KMS-11 (cell line): ENCODE results near the gene TRAF7.

Experiments used
- H2AFZ ChIP-seq: fragments of 200-600 bp; sonication (generic); 2 replicates; pipeline ENCODE4 v1.6.1; 2016; ENCODE audit warnings: antibody characterized with exemption, mixed run types, low read depth
- H3K27ac ChIP-seq: fragments of 200-600 bp; sonication (generic); 2 replicates; pipeline ENCODE4 v1.6.1; 2016; ENCODE audit warnings: mild to moderate bottlenecking, mixed run types
- H3K27me3 ChIP-seq: fragments of 200-600 bp; sonication (generic); 2 replicates; pipeline ENCODE4 v1.6.1; 2017; ENCODE audit warnings: mild to moderate bottlenecking, low read depth, mixed run types, moderate library complexity; ENCODE audit not compliant: insufficient read depth
- H3K36me3 ChIP-seq: fragments of 200-600 bp; sonication (generic); 2 replicates; pipeline ENCODE4 v1.6.1; 2017; ENCODE audit warnings: mild to moderate bottlenecking, mixed run types; ENCODE audit not compliant: insufficient read depth
- H3K4me1 ChIP-seq: fragments of 200-600 bp; sonication (generic); 2 replicates; pipeline ENCODE4 v1.6.1; 2016; ENCODE audit warnings: mild to moderate bottlenecking, low read depth, mixed run types; ENCODE audit not compliant: poor library complexity, severe bottlenecking
- H3K4me2 ChIP-seq: fragments of 200-600 bp; sonication (generic); 2 replicates; pipeline ENCODE4 v1.7.0; 2016; ENCODE audit warnings: mild to moderate bottlenecking, mixed run types
- H3K4me3 ChIP-seq: fragments of 200-600 bp; sonication (generic); IDR thresholded peaks from 2 replicates; pipeline ENCODE4 v1.6.1; 2017; ENCODE audit warnings: low read depth, low read length, mixed read lengths; ENCODE audit not compliant: insufficient read depth
- H3K79me2 ChIP-seq: fragments of 200-600 bp; sonication (generic); 2 replicates; pipeline ENCODE4 v1.6.1; 2016; ENCODE audit warnings: low read depth, mixed run types; ENCODE audit not compliant: insufficient read depth
- H3K9ac ChIP-seq: fragments of 200-600 bp; sonication (generic); 2 replicates; pipeline ENCODE4 v1.6.1; 2016; ENCODE audit warnings: mild to moderate bottlenecking, mixed run types
- H4K20me1 ChIP-seq: fragments of 200-600 bp; sonication (generic); 2 replicates; pipeline ENCODE4 v1.6.1; 2016; ENCODE audit warnings: mild to moderate bottlenecking, mixed run types; ENCODE audit not compliant: insufficient read depth
- CTCF ChIP-seq: fragments of 200-600 bp; sonication (generic); conservative IDR thresholded peaks from 2 replicates; pipeline ENCODE4 v1.6.1; 2017; ENCODE audit warnings: low read depth, mild to moderate bottlenecking, antibody characterized with exemption, low read length, moderate library complexity, mixed read lengths

The TRAF7 gene

DNA sequence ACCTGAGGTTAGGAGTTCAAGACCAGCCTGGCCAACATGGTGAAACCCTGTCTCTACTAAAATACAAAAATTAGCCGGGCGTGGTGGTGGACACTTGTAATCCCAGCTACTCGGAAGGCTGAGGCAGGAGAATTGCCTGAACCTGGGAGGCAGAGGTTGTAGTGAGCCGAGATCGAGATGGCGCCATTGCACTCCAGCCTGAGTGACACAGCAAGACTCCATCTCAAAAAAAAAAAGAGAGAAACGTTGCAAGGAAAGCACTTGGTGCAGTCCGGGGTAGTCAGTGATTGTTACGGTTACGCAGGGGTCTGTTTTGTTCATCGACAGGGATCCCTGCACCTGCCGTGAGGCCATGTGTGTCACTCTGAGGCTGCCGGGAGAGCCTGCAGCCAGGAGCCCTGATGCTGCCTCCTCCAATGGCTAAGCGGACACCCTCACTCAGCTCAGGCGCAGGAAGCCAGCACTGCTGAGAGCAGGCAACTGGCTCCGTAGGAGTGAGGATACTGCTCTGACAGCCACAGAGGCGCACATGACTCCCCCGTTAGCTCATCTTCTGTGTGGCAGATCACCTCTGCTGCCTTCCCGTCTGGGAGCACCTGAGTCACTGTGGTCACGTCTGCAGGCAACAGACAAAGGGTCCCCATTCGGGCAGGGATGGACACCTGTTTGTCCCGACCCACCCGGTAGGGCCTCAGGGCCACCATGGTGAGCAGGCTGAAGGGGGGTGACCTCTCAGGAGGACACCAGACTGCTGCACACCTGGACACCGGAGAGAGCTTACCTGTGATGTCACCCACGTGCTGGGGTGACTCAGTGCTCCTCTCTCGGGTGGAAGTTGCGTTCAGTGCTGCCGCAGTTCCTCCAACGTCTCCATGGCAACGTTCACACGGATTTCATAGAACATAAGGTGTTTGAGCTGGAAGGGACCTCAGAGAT is 12.4 kb upstream of the TRAF7 start:
- Histone ChIP-seq H3K4me1 (peaks cover 17% of the 10 kb centered on the region), H3K4me2 (no peak overlapping the region), H3K79me2 (no peaks in the 10 kb centered on the region), H4K20me1 (no peaks in the 10 kb centered on the region), H2AFZ (no peak overlapping the region), H3K27ac (no peak overlapping the region), H3K9ac (no peak overlapping the region), H3K36me3 (no peaks in the 10 kb centered on the region), H3K27me3 (no peaks in the 10 kb centered on the region), H3K4me3 (no peak overlapping the region)
- TF ChIP-seq CTCF, result no peak

DNA sequence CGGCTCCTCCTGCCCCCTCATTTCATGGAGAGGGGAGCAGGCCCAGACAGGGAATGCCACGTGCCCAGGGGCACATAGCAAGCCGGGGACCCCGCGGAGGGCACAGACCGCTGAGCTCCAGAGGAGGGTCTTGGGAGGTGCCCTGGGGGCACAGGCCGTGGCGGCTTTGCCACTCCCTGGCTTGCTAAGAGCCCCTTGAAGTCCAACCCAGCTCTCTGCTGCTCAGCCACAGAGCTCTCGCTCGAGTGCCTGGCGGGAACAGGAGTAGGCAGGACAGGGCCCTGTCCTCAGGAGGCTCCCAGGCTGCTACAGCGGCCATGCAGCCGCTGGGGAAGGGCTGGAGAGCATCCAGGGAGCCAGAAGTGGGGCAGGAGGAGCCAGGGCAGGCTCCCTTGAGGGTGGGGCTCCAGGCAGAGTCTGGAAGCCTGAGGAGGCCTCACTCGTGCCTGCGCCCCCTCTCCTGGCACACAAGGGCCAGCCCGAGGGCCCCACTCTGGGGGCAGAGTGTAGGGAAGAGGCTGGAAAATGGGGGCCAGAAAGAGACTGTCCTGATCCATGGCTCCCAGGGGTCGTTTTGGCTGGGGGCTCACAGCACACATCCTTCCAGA is 11.6 kb upstream of the TRAF7 start:
- H3K36me3 ChIP-seq, result no peaks in the 10 kb centered on the region
- H3K79me2 ChIP-seq, result no peaks in the 10 kb centered on the region
- no peak overlapping the region for H3K4me2 ChIP-seq
- no peak overlapping the region for H2AFZ ChIP-seq
- H3K27ac ChIP-seq, result no peak overlapping the region
- H3K9ac ChIP-seq, result no peak overlapping the region
- H4K20me1 ChIP-seq, result no peaks in the 10 kb centered on the region
- H3K27me3 ChIP-seq, result no peaks in the 10 kb centered on the region
- no peak overlapping the region for H3K4me3 ChIP-seq
- no peak for TF ChIP-seq CTCF
- H3K4me1 ChIP-seq, result peaks cover 21% of the 10 kb centered on the region

- H3K4me2 ChIP-seq, result no peak overlapping the region
- H3K79me2 ChIP-seq, result no peaks in the 10 kb centered on the region
- H3K4me3 ChIP-seq, result no peak overlapping the region
- no peaks in the 10 kb centered on the region for H3K36me3 ChIP-seq
- H4K20me1 ChIP-seq, result peaks cover 1% of the 10 kb centered on the region; the same call in 1 of the 2 replicates
- H3K4me1 ChIP-seq, result peaks cover 26% of the 10 kb centered on the region
- H3K9ac ChIP-seq, result no peak overlapping the region
- H2AFZ ChIP-seq, result no peak overlapping the region
- no peaks in the 10 kb centered on the region for H3K27me3 ChIP-seq
- H3K27ac ChIP-seq, result no peak overlapping the region
- TF ChIP-seq CTCF, result no peak
These were observed 9.7 kb upstream of the TRAF7 start for GRCh38 chr16:2145843-2146242.

DNA sequence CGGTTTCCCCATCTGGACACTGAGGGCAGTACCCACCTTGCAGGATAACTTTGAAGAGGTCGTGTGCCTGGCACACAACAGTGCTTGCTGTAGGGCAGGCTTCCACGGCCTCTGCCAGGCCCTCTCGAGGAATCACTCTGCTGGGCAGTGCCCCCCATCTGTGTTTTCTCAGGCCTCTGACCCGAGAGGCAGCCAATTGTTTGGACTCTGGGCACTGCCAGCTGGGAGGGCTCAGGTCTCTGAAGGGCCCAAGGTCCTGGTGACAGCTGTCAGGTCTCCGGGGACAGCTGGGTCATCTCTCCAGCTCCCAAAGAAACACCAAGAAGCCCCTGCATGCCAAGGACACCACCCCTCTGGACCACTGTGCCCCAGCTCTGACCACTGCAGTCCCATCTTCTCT is 8.2 kb upstream of the TRAF7 start:
- Histone ChIP-seq H2AFZ (no peak overlapping the region; the same call in 1 of the 2 replicates), H3K4me1 (peaks cover 38% of the 10 kb centered on the region), H3K36me3 (no peaks in the 10 kb centered on the region), H4K20me1 (peaks cover 15% of the 10 kb centered on the region), H3K9ac (no peak overlapping the region), H3K27me3 (no peaks in the 10 kb centered on the region), H3K4me2 (no peak overlapping the region), H3K27ac (no peak overlapping the region), H3K79me2 (no peaks in the 10 kb centered on the region), H3K4me3 (no peak overlapping the region)
- TF ChIP-seq CTCF, result no peak
